Parathyroid adenoma (tissue), 2 donors: Measurements from ENCODE around the gene RALGAPB.
A peak's percentile ranks its signal among the peaks of the same experiment; 100 is the strongest.

Source experiments
- H2AFZ ChIP-seq: fragments of 300-600 bp; sonication (generic); one replicate; pipeline ENCODE4 v1.7.0; 2017; ENCODE audit warnings: antibody characterized with exemption, mild to moderate bottlenecking
- H3K27ac ChIP-seq: fragments of 300-600 bp; sonication (generic); one replicate; pipeline ENCODE4 v1.7.0; 2017
- H3K27me3 ChIP-seq: fragments of 300-600 bp; sonication (generic); one replicate; pipeline ENCODE4 v1.7.0; 2017; ENCODE audit warnings: low read length; ENCODE audit not compliant: control insufficient read depth, insufficient read depth
- H3K36me3 ChIP-seq: fragments of 300-600 bp; sonication (generic); one replicate; pipeline ENCODE4 v1.7.0; 2017; ENCODE audit warnings: low read length; ENCODE audit not compliant: control insufficient read depth, insufficient read depth
- H3K4me1 ChIP-seq: fragments of 300-600 bp; sonication (generic); one replicate; pipeline ENCODE4 v1.7.0; 2017; ENCODE audit warnings: control low read depth
- H3K4me2 ChIP-seq: fragments of 300-600 bp; sonication (generic); one replicate; pipeline ENCODE4 v1.7.0; 2017; ENCODE audit warnings: low read length
- H3K4me3 ChIP-seq: fragments of 300-600 bp; sonication (generic); one replicate; pipeline ENCODE4 v1.7.0; 2017; ENCODE audit warnings: low read depth, low read length
- H3K79me2 ChIP-seq: fragments of 300-600 bp; sonication (generic); one replicate; pipeline ENCODE4 v1.7.0; 2017; ENCODE audit warnings: control low read depth
- H3K9ac ChIP-seq: fragments of 300-600 bp; sonication (generic); one replicate; pipeline ENCODE4 v1.7.0; 2017; ENCODE audit warnings: mild to moderate bottlenecking
- H3K9me3 ChIP-seq: fragments of 300-600 bp; sonication (generic); one replicate; pipeline ENCODE4 v1.7.0; 2017; ENCODE audit warnings: low read length; ENCODE audit not compliant: control insufficient read depth
- CTCF ChIP-seq: fragments of 300-600 bp; sonication (generic); IDR thresholded peaks from one replicate; pipeline ENCODE4 v1.7.0; 2017; ENCODE audit warnings: antibody characterized with exemption, mild to moderate bottlenecking
- donor health status: primary hyperparathyroidism.

Gene RALGAPB

GRCh38 chr20:38472513-38473366 lies at the start of gene RALGAPB:
Gene RALGAPB (plus strand): TSS chr20:38472843. CDS start chr20:38488433, 15,590 bp downstream.
- Histone ChIP-seq H3K27ac (peak within 1 kb of the TSS; percentile 76), H3K79me2 (peaks cover 41% of the 10 kb centered on the region), H3K36me3 (no peaks in the 10 kb centered on the region), H3K9me3 (no peaks in the 10 kb centered on the region), H2AFZ (peak within 1 kb of the TSS; percentile 81), H3K9ac (peak within 1 kb of the TSS; percentile 42), H3K4me1 (peaks cover 10% of the 10 kb centered on the region), H3K4me2 (peak within 1 kb of the TSS; percentile 74), H3K4me3 (peak within 1 kb of the TSS; percentile 82), H3K27me3 (no peaks in the 10 kb centered on the region)
- peak; percentile 59 for TF ChIP-seq CTCF

- H3K9me3 ChIP-seq = no peaks in the 10 kb centered on the region
- H3K36me3 ChIP-seq = no peaks in the 10 kb centered on the region
- no peak overlapping the region for H3K4me2 ChIP-seq
- TF ChIP-seq CTCF = no peak
- H2AFZ ChIP-seq = no peak overlapping the region
- H3K79me2 ChIP-seq = peaks cover 3% of the 10 kb centered on the region
- no peaks in the 10 kb centered on the region for H3K4me1 ChIP-seq
- H3K27ac ChIP-seq = no peak overlapping the region
- no peak overlapping the region for H3K4me3 ChIP-seq
- H3K27me3 ChIP-seq = no peaks in the 10 kb centered on the region
- no peak overlapping the region for H3K9ac ChIP-seq
Observed at GRCh38 chr20:38423541-38423940, 49.1 kb upstream of the RALGAPB start.

GRCh38 chr20:38424401-38424800 lies 48.2 kb upstream of the RALGAPB start:
- Histone ChIP-seq H3K9ac (no peak overlapping the region), H3K9me3 (no peaks in the 10 kb centered on the region), H3K4me3 (no peak overlapping the region), H3K4me2 (no peak overlapping the region), H3K4me1 (no peaks in the 10 kb centered on the region), H3K36me3 (no peaks in the 10 kb centered on the region), H3K27me3 (no peaks in the 10 kb centered on the region), H3K27ac (no peak overlapping the region), H3K79me2 (peaks cover 4% of the 10 kb centered on the region), H2AFZ (no peak overlapping the region)
- no peak for TF ChIP-seq CTCF

- no peak overlapping the region for H3K27ac ChIP-seq
- TF ChIP-seq CTCF = no peak
- H3K27me3 ChIP-seq = no peaks in the 10 kb centered on the region
- H3K9me3 ChIP-seq = no peaks in the 10 kb centered on the region
- no peak overlapping the region for H2AFZ ChIP-seq
- no peak overlapping the region for H3K9ac ChIP-seq
- H3K4me1 ChIP-seq = no peaks in the 10 kb centered on the region
- H3K4me3 ChIP-seq = no peak overlapping the region
- H3K36me3 ChIP-seq = no peaks in the 10 kb centered on the region
- H3K79me2 ChIP-seq = peaks cover 4% of the 10 kb centered on the region
- no peak overlapping the region for H3K4me2 ChIP-seq
Observed at GRCh38 chr20:38426006-38426897, 46.4 kb upstream of the RALGAPB start.
